Duodenal mucosa (tissue), 2 donors: ENCODE data around the gene LPCAT3.

Experiments used
- H3K27ac ChIP-seq: one replicate; pipeline ENCODE4 v1.7.0; 2013; ENCODE audit warnings: low read depth, low read length
- H3K27me3 ChIP-seq, 2 donors: one replicate each; pipeline ENCODE4 v1.7.0; 2013; ENCODE audit warnings: low read length in 2 of 2, control low read depth in 1 of 2; ENCODE audit not compliant: insufficient read depth in 2 of 2, control insufficient read depth in 1 of 2
- H3K36me3 ChIP-seq, 2 donors: one replicate each; pipeline ENCODE4 v1.7.0; 2013; ENCODE audit warnings: low read length in 2 of 2, control low read depth in 1 of 2; ENCODE audit not compliant: insufficient read depth in 2 of 2, control insufficient read depth in 1 of 2
- H3K4me1 ChIP-seq, 2 donors: one replicate each; pipeline ENCODE4 v1.7.0; 2013; ENCODE audit warnings: low read length in 2 of 2, control low read depth in 1 of 2; ENCODE audit not compliant: insufficient read depth in 2 of 2, control insufficient read depth in 1 of 2
- H3K4me3 ChIP-seq, 2 donors: one replicate each; pipeline ENCODE4 v1.7.0; 2013; ENCODE audit warnings: low read length in 2 of 2, low read depth in 1 of 2
- H3K9ac ChIP-seq, 2 donors: one replicate each; pipeline ENCODE4 v1.7.0; 2013; ENCODE audit warnings: low read length in 2 of 2, low read depth in 1 of 2
- H3K9me3 ChIP-seq, 2 donors: one replicate each; pipeline ENCODE4 v1.7.0; 2013; ENCODE audit warnings: low read length in 2 of 2, control low read depth in 1 of 2; ENCODE audit not compliant: control insufficient read depth in 1 of 2

The LPCAT3 gene

DNA sequence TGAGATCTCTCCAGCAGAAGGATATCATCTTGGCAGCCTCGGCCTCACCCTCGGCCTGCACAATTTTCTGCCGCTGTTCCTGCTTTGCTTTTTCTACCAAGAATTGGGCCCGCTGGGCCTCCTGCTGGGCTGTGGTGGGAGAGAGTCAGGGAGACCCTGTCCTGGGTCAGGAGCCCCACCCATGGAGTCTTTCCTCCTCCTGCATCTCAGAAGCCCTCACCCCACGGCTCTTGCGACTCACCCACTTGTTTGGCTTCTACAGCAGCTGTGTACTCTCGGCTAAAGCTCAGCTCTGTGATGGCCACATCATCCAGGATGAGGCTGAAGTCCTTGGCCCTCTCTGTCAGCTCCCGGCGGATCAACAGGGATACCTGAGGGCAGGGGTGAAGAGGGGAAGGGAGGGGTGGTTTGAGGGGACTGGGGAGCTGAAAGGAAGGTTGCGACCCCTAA lies 50.6 kb downstream of the LPCAT3 start:
- peaks cover 50 to 72% of the 10 kb centered on the region in 2 donors for H3K4me1 ChIP-seq

DNA sequence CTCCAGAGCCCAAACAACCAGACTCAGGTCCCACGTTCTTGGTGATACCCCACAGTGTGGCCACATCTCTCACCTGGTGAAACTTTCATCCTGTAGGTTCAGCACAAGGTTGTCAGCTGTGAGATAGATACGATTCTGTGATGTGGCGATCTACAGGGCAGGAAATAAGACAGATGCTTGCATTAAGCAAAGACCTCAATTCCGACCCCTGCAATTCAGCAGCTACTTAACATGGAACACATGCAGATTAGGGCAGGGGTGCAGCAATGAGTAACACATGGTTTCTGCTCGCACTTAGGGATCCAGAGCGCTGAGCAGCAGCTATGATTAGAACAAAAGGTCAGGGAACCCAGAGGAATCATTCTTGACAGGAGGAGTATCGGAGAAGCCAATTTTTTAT lies 51.9 kb downstream of the LPCAT3 start:
- Histone ChIP-seq H3K27me3 (no peaks in the 10 kb centered on the region), H3K9ac (no peak overlapping the region), H3K4me3 (no peak overlapping the region), H3K36me3 (peaks cover 28 to 45% of the 10 kb centered on the region in 2 donors), H3K4me1 (peaks cover 55 to 76% of the 10 kb centered on the region in 2 donors), H3K27ac (no peak overlapping the region), H3K9me3 (no peaks in the 10 kb centered on the region)

More for the DNA sequence above, 50.6 kb downstream of the LPCAT3 start:
- no peak overlapping the region for H3K27ac ChIP-seq
- H3K9me3 ChIP-seq, result no peaks in the 10 kb centered on the region
- H3K9ac ChIP-seq, result peak overlapping the region; percentile 54 to 94
- no peaks in the 10 kb centered on the region for H3K27me3 ChIP-seq
- no peak overlapping the region for H3K4me3 ChIP-seq
- peaks cover 28 to 45% of the 10 kb centered on the region in 2 donors for H3K36me3 ChIP-seq

DNA sequence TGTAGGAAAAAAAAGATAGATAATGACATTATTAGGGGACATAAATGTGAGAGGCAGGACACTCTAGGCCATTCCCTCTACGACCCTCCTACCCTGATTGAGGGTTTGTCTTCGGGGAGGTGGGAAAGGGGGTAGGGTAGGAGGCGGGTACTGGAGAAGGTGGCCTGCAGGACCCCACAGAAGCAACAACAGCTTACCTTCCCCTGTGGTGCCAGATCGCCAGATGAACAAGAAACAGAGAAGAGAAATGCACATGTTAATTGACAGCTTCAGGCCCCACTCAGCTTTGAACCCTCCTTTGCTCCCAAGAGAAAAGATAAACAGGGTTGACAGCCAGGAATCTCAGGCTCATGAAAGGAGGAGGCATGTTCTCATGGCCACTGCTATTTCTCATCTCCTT lies 52.6 kb downstream of the LPCAT3 start:
- Histone ChIP-seq H3K27me3 (no peaks in the 10 kb centered on the region), H3K9me3 (no peaks in the 10 kb centered on the region), H3K4me3 (peak overlapping the region; percentile 25 to 85), H3K27ac (no peak overlapping the region), H3K36me3 (peaks cover 28 to 45% of the 10 kb centered on the region in 2 donors), H3K9ac (peak overlapping the region; percentile 9 to 30), H3K4me1 (peaks cover 61 to 82% of the 10 kb centered on the region in 2 donors)

DNA sequence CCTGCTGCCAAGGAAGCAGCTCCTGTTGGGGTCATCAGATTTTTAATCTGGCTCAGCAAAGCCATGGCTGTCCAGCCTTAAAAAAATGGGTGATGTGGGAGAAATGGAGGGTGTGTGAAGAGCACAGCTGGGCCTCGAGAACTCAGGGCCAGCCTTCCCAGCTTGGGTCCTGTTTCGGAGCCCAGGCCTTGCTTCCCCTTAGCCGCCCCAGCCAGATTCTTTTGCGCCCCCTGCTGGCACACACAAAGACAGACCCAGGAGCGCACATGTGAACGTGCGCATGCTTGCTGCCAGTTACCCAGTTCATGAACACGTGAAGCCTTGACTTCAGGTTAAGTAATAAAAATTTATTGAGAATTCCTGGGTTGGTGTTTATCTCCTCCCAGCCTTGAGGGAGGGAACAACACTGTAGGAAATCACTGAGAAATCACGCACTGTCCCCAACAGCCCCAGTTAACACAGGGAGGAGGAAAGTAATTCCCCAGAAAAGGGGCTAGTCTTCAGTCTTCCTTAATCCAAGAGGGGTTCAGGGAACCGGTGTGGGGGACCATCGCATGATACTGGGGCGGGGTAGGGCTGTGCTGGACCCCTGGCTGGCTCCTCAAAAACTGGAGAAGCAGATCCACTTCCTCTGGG lies 53.1 kb downstream of the LPCAT3 start:
- Histone ChIP-seq H3K27me3 (no peaks in the 10 kb centered on the region), H3K27ac (peak overlapping the region; percentile 83), H3K4me3 (peak overlapping the region; percentile 82 to 85), H3K9me3 (no peaks in the 10 kb centered on the region), H3K9ac (peak overlapping the region; percentile 96 to 97), H3K4me1 (peaks cover 67 to 87% of the 10 kb centered on the region in 2 donors), H3K36me3 (peaks cover 28 to 48% of the 10 kb centered on the region in 2 donors)

DNA sequence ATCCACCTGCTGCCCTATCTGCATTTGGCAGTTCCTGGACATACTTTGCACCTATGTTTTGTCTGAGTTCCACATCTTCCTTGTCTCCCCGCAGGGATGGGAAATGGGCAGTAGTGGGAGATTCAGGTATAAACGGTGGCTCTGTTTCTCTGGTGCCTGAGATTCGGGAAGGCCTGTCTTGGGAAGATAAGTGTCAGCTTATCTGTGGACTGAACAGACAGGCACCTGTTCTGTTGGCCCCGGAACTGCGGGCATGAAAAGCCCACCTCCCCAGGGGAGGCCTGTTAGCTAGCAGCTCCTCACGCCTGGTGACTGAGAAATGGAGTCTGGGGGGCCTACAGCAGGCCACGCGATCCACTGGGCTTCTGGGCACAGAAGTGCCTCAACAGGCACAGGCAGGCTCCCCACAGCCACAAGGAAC lies 53.7 kb downstream of the LPCAT3 start:
- Histone ChIP-seq H3K4me1 (peaks cover 70 to 87% of the 10 kb centered on the region in 2 donors), H3K9me3 (no peaks in the 10 kb centered on the region), H3K9ac (peak overlapping the region; percentile 96 to 97), H3K27ac (peak overlapping the region; percentile 83), H3K27me3 (no peaks in the 10 kb centered on the region), H3K4me3 (peak overlapping the region; percentile 82 to 85), H3K36me3 (peaks cover 28 to 51% of the 10 kb centered on the region in 2 donors)

DNA sequence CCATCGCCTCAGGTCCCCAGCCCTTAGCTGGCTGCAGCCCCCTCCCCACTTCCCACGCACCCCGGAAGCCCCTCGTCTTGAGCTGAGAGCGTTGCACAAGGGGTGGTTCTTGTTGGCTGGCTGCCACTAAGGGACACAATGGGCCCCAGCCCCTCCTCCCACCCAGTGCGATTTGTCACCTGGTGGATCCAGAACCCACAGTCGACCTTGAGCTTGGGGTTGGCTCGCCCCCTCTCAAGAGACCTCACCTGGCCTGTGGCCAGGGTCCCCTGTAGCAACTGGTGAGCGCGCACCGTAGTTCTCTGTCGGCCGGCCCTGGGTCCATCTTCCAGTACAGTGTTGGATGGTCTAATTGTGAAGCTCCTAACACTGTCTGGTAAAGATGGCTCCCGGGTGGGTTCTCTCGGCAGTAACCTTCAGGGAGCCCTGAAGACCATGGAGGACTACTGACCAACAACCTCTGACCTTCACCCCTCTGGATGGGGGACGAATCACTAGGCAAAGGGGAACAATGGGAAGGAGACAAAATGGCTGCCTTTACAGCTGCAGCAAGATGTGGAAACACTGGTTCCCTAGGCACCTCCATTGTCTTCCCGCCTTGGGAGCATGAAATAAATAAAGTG lies 54.4 kb downstream of the LPCAT3 start:
- Histone ChIP-seq H3K4me1 (peaks cover 64 to 86% of the 10 kb centered on the region in 2 donors), H3K27me3 (no peaks in the 10 kb centered on the region), H3K4me3 (peak overlapping the region; percentile 82 to 85), H3K9me3 (no peaks in the 10 kb centered on the region), H3K9ac (peak overlapping the region; percentile 96 to 97), H3K27ac (peak overlapping the region; percentile 83), H3K36me3 (peaks cover 28 to 49% of the 10 kb centered on the region in 2 donors)

DNA sequence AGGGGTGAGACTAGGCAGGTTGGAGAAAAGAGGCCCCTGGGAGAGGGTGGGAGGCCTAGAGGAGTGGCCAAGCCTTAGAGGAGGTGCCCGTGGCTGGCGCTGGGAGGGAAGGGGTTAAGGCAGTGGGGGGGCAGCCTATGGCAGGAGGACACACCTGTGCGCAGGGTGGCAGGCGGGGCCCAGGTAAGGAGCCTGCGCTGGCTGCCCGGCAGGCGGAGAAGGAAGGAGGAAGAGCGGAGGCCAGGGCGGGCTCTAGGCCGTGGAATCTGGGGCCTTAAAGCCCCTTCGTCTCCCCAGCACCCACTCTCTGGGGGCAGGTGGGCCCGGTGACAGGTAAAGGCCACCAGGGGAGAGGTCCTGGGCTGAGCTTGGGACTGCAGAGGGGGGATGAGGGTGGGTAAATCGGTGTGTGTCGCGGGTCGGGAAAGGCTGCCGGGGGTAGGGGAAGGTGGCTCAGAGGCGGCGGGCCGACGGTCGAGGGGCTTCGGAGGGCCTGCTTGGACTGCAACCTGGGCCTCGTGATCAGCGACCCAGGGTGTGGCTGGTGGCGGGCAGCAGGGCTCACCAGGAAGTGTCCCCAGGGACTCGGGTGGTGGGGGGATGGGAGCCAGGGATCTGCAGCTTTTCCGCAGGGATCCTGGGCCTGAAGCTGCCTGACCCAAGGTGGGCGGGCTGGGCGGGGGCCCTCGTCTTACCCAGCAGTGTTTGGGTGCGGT lies 55.1 kb downstream of the LPCAT3 start:
- Histone ChIP-seq H3K27me3 (no peaks in the 10 kb centered on the region), H3K27ac (peak overlapping the region; percentile 97), H3K9me3 (no peaks in the 10 kb centered on the region), H3K4me3 (peak overlapping the region; percentile 82 to 85), H3K36me3 (peaks cover 24 to 45% of the 10 kb centered on the region in 2 donors), H3K9ac (peak overlapping the region; percentile 96 to 97), H3K4me1 (peaks cover 63 to 86% of the 10 kb centered on the region in 2 donors)

DNA sequence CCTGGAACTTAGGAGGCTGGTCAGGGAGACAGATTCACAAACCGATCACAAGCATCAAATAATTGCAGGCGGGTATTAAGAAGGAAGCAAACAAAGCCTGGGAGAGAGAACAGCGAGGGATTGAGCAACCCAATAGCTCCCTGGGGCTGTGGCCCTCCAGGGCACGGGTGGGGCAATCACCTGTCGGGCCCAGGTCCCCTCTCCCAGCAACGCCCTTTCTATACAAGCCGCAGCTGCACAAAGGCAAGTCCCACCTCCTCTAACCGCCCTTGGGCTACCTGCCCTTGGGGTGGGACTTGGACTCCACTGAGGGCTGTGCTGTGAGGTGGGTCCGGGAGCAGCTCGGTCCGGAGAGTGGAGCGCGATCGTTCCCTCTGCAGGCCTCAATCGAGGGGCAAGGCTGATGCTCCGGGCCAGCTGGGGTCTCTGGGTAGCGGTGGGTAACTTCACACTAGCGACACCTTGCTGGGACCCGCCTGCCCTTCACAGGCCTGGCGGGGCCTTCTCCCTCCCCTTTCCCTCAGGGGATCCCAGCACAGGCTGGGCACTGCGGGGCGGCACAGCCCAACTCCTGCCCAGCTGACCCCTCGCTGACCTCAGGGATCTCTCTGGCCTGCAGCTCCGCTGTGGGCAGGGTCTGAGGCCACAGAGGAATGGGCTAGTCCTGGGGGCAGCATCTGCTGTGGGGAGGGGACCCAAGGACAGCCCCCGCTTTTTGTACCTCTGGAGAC lies 55.8 kb downstream of the LPCAT3 start:
- peak overlapping the region; percentile 82 to 85 for H3K4me3 ChIP-seq
- H3K9ac ChIP-seq, result peak overlapping the region; percentile 96 to 97
- peaks cover 16 to 38% of the 10 kb centered on the region in 2 donors for H3K36me3 ChIP-seq
- no peaks in the 10 kb centered on the region for H3K27me3 ChIP-seq
- H3K9me3 ChIP-seq, result no peaks in the 10 kb centered on the region
- peaks cover 63 to 86% of the 10 kb centered on the region in 2 donors for H3K4me1 ChIP-seq
- peak overlapping the region; percentile 97 for H3K27ac ChIP-seq

DNA sequence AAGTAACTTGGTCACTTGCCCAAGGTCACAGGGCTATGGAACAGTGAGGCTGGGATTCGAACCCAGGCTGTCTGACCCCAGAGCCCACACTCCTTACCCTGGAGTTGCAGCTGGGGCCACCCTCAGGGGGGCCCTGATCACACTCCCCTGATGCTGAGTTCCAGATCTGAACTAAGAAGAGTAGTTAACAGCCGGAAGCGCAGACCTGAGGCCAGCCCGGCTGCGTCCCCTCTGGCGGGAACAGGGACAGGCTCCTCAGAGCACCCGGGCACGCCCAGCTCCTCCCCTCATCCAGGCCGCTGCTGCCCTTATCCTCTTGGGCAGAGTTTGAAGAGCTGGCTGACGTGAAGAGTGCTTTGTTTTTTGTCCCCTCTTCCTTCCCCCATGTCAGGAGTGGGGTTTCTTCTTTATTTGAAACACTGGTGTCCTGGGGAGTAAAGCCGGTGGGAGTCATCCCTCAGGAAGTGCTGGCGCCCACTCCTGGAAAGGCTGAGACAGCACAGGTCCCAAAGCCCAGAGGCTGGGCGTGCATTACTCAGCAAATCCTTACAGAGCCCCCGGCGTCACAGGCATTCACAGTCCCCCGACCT lies 56.5 kb downstream of the LPCAT3 start:
- peak overlapping the region; percentile 82 to 85 for H3K4me3 ChIP-seq

More for the DNA sequence above, 56.5 kb downstream of the LPCAT3 start:
- Histone ChIP-seq H3K27me3 (no peaks in the 10 kb centered on the region), H3K36me3 (peaks cover 17 to 38% of the 10 kb centered on the region in 2 donors), H3K9ac (peak overlapping the region; percentile 96 to 97), H3K9me3 (no peaks in the 10 kb centered on the region), H3K4me1 (peaks cover 67 to 86% of the 10 kb centered on the region in 2 donors), H3K27ac (peak overlapping the region; percentile 97)
